Astrocyte (in vitro differentiated cells and primary cell): ENCODE measurements around the gene MROH9.

Experiments
- CTCF ChIP-seq: IDR thresholded peaks from 2 replicates; pipeline ENCODE4 v1.5.1; 2011; ENCODE audit warnings: low read depth, mild to moderate bottlenecking, inconsistent platforms, low read length, moderate library complexity; ENCODE audit not compliant: insufficient read depth
- EZH2 ChIP-seq: IDR thresholded peaks from 2 replicates; pipeline ENCODE4 v1.6.1; 2012; ENCODE audit warnings: mild to moderate bottlenecking, low read length, inconsistent platforms; ENCODE audit not compliant: insufficient read depth

GRCh38 chr1:171113382-171113781 is 178.0 kb downstream of the MROH9 start:
- TF ChIP-seq CTCF = no peak
- no peak for TF ChIP-seq EZH2
